ENCODE data around the gene RAD52.

The RAD52 gene

GRCh38 chr12:912466-913235 is 36.8 kb downstream of the RAD52 start:
- no peak for DNase-seq

DNA sequence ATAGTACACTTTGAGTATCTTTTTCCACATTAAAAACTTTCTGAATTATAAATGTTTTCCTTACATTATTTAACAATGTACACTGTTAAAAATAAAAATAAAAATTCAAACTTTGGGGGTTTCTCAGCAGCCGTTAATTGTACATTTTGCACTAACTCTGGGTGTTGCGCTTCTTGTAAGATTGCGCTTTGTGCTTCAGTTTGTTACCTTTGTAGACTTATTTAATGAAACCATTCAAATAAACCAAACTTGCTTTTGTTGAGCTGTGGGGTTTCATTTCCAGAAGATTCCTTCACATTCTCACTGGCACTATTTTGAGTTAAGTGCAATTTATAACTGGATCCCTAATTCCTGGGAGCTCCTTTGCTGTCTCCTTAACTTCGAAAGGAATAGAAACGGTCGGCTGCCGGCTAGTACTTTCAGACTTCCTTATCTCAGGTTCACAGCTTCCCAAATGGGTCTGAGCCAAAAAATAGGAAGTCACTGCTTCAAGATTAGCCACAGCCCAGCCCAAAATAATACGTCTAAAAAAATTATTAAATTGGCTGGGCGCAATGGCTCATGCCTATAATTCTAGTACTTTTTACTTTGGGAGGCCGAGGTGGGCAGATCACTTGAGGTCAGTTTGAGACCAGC is 38.2 kb downstream of the RAD52 start:
- DNase-seq: no peak

DNA sequence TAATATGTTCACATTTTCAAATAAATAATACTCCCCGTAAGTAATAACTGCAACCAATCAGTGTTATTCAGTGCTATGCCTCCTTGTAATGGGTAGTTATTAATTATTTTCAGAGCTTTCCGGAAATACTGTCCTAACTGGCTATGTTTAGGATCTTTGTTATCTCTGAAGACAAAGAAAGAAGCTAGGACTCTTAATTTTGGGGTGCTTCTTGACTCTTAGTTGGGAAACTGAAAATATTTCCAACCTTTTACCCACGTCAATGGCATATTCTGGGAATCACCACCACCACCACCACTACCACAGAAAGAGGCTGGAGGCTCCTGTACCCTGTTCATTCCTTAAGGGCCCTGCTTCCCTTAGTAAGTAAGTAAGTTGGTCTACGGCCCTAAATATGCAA is 39.1 kb downstream of the RAD52 start:
- DNase-seq: no peak

- no peak for DNase-seq
These were observed 39.6 kb downstream of the RAD52 start for GRCh38 chr12:909861-910260.

DNA sequence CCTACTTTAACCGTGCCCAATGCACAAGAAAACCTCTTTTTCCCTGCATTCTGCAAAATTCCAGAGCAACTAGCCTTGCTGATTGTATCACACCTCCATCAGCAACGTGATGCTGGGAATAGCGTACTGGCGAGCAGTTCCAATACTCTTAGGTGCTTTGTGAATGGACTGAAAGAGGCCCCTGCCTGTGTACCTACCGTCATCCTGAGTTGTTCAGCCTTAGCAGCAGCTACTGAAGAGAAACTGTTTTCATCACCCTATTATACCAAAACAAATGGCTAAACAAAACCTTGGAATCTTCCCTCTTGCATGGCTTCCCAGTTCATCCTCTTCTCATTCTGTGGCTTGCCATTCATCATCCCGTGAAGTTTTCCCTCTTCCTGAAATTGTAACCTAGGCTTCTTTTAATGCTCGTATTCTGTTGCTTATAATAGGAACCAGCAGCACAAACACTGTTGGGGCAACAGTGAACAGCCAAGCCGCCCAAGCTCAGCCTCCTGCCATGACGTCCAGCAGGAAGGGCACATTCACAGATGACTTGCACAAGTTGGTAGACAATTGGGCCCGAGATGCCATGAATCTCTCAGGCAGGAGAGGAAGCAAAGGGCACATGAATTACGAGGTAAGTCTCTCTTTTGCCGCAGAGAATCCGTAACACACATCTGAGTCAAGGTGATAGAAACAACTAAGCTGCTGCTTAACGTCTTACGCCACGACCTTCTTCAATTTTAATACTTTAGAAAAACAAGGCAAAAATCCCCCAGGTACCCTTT is 41.9 kb downstream of the RAD52 start:
- DNase-seq: no peak

GRCh38 chr12:906062-906585 is 43.4 kb downstream of the RAD52 start:
- no peak for DNase-seq

- no peak for DNase-seq
These were observed 44.0 kb downstream of the RAD52 start for GRCh38 chr12:905261-906031.

DNA sequence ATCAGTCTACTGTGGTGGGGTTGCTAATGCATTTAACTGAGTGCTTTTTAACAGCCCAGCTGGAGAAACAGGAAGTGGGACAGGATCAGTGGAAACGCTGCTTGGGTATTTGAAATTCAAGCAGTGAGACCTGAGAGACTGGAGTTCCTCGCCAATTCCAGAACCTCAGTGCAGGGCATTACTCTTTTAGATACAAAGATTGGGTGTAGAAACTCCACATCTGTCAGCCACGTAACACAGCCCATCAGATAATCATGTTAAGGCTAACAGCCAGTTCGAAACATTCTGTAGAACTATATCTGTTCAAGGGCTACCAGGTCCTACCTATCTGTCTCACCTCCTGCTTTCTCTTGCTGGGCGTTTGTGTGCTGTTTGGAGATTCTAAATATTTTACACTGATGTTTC is 45.5 kb downstream of the RAD52 start:
- no peak for DNase-seq

DNA sequence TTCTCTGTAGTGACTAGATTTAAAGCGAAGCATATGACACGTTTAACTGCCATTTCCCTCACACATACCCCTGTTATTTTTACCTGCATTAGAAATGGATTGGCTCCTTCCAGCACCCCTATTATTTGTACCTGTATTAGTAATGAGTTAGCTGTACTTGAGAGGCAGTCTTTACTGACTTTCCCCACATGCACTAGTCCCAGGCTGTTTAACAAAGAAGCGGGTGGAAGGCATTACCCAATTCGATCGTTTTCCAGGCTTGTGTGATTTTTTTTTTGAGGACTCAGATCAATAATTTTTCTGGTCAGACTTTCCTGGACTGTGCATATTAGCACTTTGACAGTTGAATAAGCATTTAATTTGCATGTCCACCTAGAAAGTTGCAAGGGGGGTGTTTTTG is 46.4 kb downstream of the RAD52 start:
- DNase-seq: no peak

- no peak for DNase-seq
These were observed 46.9 kb downstream of the RAD52 start for GRCh38 chr12:902581-902980.

- no peak for DNase-seq
These were observed 52.1 kb downstream of the RAD52 start for GRCh38 chr12:897386-897785.

DNA sequence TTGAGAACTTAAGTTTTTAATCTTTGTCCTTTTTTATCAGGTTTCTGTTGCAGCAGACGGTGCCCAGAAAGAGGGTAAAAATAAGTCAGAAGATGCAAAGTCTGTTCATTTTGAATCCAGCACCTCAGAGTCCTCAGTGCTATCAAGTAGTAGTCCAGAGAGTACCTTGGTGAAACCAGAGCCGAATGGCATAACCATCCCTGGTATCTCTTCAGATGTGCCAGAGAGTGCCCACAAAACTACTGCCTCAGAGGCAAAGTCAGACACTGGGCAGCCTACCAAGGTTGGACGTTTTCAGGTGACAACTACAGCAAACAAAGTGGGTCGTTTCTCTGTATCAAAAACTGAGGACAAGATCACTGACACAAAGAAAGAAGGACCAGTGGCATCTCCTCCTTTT is 53.5 kb downstream of the RAD52 start:
- no peak for DNase-seq

DNA sequence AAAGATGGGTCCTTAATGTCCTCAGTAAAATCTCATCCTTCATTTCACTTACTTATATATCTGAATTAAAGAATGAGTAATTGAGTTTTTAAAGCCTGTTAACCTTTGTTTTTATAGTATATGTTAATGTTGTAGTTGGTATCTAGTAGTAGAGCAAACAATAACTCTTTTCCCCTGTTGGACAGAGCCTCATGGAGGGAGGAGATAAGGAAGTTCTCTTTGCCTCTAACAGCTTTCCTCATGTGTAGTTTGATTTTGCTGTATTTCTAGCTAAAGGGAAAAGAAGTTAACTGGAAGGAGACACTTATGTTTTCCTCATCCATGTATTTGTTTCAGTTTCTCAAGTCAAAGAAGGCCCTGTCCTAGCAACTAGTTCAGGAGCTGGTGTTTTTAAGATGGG is 55.3 kb downstream of the RAD52 start:
- no peak for DNase-seq

- no peak for DNase-seq
These were observed 63.3 kb downstream of the RAD52 start for GRCh38 chr12:886206-886605.

GRCh38 chr12:885701-886100 is 63.8 kb downstream of the RAD52 start:
- no peak for DNase-seq

- DNase-seq: no peak
These were observed 64.6 kb downstream of the RAD52 start for GRCh38 chr12:884746-885414.

GRCh38 chr12:880656-881055 is 68.8 kb downstream of the RAD52 start:
- no peak for DNase-seq

GRCh38 chr12:879641-880040 is 69.9 kb downstream of the RAD52 start:
- DNase-seq: no peak

DNA sequence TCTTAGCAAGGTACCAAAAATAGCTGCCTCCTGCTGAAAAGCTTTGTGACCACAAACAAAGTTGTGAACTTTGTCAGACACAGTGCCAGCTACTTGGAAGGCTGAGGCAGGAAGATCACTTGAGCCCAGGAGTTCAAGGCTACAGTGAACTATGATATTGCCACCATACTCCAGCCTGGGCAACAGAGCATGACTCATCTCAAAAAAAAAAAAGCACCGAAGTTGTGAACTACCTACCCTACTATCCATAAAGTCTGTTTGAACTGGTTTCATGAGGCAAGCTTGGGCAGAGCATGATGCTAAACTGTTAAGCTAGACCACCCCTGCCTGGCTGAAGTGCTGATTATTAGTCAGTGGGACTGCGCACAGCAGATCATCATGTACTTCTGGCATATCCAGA is 75.5 kb downstream of the RAD52 start:
- no peak for DNase-seq

- no peak for DNase-seq
These were observed 79.1 kb downstream of the RAD52 start for GRCh38 chr12:870378-870777.

- no peak for DNase-seq
These were observed 80.8 kb downstream of the RAD52 start for GRCh38 chr12:868722-869121.

- no peak for DNase-seq
These were observed 81.6 kb downstream of the RAD52 start for GRCh38 chr12:867905-868304.
